GM21381 (cell line): ENCODE data around the gene SAMD9L.
"Not testable (repeated sequence)": the region's sequence is repeated elsewhere in the genome, so short reads cannot be mapped to it uniquely, and the experiment has no call there.

ENCODE experiments used
- ATAC-seq: cut with Tn5 transposase; IDR thresholded peaks from one replicate; pipeline ENCODE4 v1.9.1; 2021; ENCODE audit warnings: mild to moderate bottlenecking, moderate library complexity; ENCODE audit not compliant: unreplicated experiment

Gene SAMD9L

DNA sequence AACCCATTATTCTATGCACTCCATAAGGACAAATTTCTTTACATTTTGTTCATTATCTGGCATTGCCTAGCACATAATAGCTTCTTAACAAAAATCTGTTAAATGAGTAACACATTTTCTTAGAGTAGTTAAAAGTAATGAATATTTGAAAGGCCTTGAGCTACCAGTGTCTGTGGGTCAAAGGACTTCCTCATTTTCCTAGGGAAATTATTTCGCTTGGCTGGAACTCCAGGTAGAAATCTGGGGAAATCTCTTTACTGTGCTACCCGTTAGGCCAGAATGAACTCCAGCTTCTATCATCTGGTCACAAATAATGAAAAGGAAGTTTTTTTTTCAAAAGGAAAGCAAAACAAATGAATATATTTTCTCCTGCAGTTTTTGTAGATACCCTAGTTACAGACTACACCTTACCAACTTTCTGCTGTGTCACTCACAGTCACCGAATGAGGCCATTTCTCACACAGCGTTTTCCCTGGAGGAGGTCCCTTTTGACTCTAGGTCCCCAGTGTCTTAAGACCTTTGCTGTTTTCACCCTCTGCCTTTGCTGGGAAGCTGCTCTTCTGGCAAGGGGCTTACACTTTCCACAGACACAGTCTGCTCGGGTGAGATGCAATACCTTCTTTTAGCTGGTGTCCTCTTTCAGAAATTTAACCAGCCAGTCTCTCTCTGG lies 1.6 kb downstream of the SAMD9L start:
- ATAC-seq = peak; percentile 19

- ATAC-seq = no peak
These were observed 2.1 kb downstream of the SAMD9L start for GRCh38 chr7:93146036-93146435.

DNA sequence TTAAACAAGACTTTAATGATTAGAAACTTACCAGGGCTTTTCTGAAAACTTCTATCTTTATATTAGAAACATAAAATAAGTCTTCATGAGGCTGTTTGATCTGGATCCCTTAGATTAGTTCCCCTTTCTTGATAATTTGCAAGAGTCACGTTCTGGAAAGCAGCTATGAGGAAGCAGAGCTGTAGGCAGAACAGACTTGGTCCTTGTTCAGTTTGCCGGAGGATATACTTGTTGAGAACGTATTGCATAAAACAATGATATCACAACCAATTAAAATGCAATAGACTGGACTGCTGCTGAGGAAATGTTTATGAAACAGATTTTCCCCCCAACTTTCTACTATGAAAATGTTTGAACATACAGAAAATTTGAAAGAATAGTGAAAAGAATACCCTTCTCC lies 2.8 kb downstream of the SAMD9L start:
- ATAC-seq = no peak

DNA sequence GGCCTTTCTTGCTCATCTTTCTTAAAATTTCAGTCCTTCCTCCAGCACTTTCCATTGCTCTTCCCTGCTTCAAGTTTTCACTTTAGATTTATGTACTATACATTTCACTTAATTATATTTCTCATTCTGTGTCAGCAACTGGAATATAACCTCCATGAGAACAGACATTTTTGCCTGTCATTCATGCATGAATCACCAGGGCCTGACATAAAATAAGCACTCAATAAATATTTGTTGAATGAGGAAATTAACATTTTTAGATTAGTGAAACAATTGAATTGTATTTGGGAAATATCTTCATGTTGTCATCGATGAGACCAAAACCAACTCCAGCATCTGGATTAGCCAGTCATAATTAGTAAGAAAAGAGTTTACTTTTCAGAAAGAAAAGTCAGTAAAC lies 6.1 kb downstream of the SAMD9L start:
- no peak for ATAC-seq

GRCh38 chr7:93140582-93141191 lies 7.5 kb downstream of the SAMD9L start:
- no peak for ATAC-seq

GRCh38 chr7:93138576-93138975 lies 9.6 kb downstream of the SAMD9L start:
- no peak for ATAC-seq

DNA sequence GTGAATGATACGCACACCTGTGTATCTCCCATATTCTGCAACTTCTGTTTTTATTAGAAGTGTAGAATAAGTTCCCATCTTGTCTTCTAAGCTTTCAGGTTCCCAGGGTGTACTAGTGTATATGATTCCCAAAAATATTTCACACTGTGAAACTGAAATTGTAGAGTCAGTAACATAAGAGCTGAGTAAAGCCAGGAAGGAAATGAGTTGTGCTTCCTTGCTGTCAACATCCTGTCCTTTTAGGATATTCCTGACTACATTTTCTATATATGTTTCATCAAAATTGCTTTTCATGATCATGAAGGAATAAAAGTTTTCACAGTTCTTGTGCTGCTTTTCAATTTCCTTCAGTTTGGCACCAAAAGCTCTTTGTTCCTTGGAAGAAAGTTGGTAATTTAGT lies 15.2 kb downstream of the SAMD9L start:
- ATAC-seq = no peak

DNA sequence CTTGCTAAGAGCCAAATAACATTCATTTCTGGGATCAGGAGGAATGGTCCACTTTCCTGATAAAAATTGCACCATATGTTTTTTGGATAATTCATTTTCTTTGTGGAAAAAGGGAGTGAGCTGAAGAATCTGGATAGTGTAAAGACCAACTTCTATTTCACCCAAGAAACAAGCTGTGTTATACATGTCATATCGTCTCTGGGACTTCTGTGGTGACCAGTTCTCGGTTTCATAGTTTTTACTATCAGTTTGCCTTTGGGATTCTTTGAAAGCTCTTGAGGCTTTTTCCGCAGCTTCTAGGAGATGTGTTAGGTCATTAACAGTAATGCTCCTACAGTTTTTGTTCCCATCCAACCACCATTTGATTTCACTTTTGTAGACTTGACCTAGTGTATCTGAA lies 16.0 kb downstream of the SAMD9L start:
- no peak for ATAC-seq

- not testable (repeated sequence) for ATAC-seq
These were observed 21.2 kb downstream of the SAMD9L start for GRCh38 chr7:93126954-93127353.

- not testable (repeated sequence) for ATAC-seq
These were observed 24.7 kb downstream of the SAMD9L start for GRCh38 chr7:93123532-93123931.

DNA sequence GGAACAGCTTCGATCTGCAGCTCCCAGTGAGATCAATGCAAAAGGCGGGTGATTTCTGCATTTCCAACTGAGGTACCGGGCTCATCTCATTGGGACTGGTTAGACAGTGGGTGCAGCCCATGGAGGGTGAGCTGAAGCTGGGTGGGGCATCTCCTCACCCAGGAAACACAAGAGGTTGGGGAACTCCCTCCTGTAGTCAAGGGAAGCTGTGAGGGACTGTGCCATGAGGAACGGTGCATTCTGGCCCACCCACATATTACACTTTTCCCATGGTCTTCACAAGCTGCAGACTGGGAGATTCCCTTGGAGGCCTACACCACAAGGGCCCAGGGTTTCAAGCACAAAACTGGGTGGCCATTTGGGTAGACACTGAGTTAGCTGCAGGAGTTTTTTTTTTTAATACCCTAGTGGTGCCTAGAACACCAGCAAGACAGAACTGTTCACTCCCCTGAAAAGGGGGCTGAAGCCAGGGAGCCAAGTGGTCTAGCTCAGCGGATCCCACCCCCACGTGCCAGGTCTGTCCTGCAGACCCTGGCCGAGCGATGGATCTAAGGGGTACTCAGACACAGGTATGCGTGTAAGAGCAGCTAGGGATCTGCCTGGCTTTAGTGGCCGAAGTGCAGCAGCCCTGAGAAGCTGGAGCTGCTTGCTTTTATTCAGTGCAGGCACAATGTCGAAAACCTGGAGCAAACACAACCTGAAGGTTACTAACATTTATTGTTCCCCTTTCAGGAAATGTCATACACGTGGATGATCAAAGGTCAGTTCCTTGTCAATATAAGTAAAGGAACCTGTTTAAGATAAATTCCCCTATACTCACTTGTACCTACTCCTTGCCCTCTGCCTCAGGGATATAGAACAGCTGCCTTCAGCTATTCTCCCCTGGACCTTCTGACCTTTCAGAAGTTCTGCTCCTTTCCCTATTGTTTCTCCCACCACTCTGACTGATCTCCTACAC lies 27.3 kb downstream of the SAMD9L start:
- no peak for ATAC-seq

- no peak for ATAC-seq
These were observed 28.8 kb downstream of the SAMD9L start for GRCh38 chr7:93119191-93119905.

GRCh38 chr7:93117852-93118530 lies 30.2 kb downstream of the SAMD9L start, which contains the start of gene SAMD9:
Gene SAMD9, minus strand, starts transcription at chr7:93117979. Its CDS starts 11,882 bp downstream, at chr7:93106097.
- peak; percentile 99 for ATAC-seq

DNA sequence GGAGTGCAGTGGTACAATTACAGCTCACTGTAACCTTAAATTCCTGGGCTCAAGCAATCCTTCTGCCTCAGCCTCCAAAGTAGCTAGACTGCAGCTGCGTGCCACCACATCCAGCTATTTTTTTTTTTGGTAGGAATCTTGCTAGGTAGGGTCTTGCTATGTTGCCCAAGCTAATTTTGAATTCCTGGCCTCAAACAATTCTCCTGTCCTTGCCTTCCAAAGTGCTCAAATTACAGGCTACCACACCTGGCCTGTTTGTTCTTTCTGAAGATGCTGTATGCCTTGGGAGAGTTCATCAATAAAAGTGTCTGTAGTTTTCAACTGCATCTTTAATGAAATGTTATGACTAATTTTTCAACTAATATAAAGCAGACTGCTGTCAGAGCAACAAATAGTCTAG lies 30.9 kb downstream of the SAMD9L start:
- ATAC-seq = no peak

- ATAC-seq = no peak
These were observed 32.4 kb downstream of the SAMD9L start for GRCh38 chr7:93115796-93116195.

GRCh38 chr7:93108003-93108402 lies 40.2 kb downstream of the SAMD9L start:
- ATAC-seq = no peak

DNA sequence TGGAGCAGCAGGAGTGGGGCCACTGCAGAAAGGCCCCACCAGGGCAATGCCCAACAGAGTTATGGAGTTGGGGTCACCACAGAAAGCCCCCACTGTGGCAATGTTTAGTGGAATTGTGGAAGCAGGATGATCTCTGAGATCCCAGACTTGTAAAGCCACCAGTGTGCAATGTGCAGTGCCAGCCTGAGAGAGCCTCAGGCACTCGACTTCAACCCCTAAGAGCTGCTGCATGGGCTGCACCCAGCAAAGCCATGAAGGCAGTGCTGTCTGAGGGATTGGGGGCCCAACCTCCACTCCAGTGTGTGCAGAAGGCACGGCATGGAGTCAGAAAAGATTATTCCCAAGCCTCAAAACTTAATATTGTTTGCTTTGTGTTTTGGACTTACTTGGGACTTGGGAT lies 50.8 kb downstream of the SAMD9L start:
- no peak for ATAC-seq

GRCh38 chr7:93092757-93093370 lies 55.3 kb downstream of the SAMD9L start:
- peak; percentile 57 for ATAC-seq
